Measurements from ENCODE around the gene TNK1.

TNK1 gene

GRCh38 chr17:7370853-7371252 lies 10.0 kb upstream of the TNK1 start:
- H3K27ac ChIP-seq: no peak overlapping the region
- TF ChIP-seq CTCF (conservative IDR thresholded peaks at IDR 0.05) (no peak), ZFX (IDR thresholded peaks at IDR 0.05) (no peak)

- TF ChIP-seq ZFX (IDR thresholded peaks at IDR 0.05) (no peak), CTCF (conservative IDR thresholded peaks at IDR 0.05) (no peak)
These were observed 6.5 kb upstream of the TNK1 start for GRCh38 chr17:7374353-7374752.

GRCh38 chr17:7379134-7379533 lies 1.8 kb upstream of the TNK1 start:
- TF ChIP-seq ZFX (IDR thresholded peaks at IDR 0.05) (no peak), CTCF (conservative IDR thresholded peaks at IDR 0.05) (no peak)
- no peak overlapping the region for H3K27ac ChIP-seq

More at GRCh38 chr17:7374353-7374752, 6.5 kb upstream of the TNK1 start:
- no peak overlapping the region for H3K27ac ChIP-seq

GRCh38 chr17:7380321-7380720 lies 568 bp upstream of the TNK1 start:
- peak overlapping the region; percentile 76 for H3K27ac ChIP-seq
- TF ChIP-seq CTCF (conservative IDR thresholded peaks at IDR 0.05): no peak

- no peak overlapping the region for H3K27ac ChIP-seq
- TF ChIP-seq ZFX (IDR thresholded peaks at IDR 0.05) (no peak), CTCF (conservative IDR thresholded peaks at IDR 0.05) (no peak)
These were observed 2.0 kb downstream of the TNK1 start for GRCh38 chr17:7382901-7383300.

GRCh38 chr17:7383371-7383741 lies 2.5 kb downstream of the TNK1 start:
- no peak for TF ChIP-seq CTCF (conservative IDR thresholded peaks at IDR 0.05)
- TF ChIP-seq ZFX (IDR thresholded peaks at IDR 0.05): no peak
- H3K27ac ChIP-seq: no peak overlapping the region

GRCh38 chr17:7383742-7384488 lies 3.0 kb downstream of the TNK1 start:
- no peak for TF ChIP-seq ZFX (IDR thresholded peaks at IDR 0.05)
- TF ChIP-seq CTCF (conservative IDR thresholded peaks at IDR 0.05): no peak
- H3K27ac ChIP-seq: no peak overlapping the region

Data from C4-2B (cell line).